ENCODE results near the gene BRPF1.

BRPF1 gene

GRCh38 chr3:9793161-9793781 is 61.7 kb downstream of the BRPF1 start:
- peak overlapping the region; percentile 83 for H3K4me3 ChIP-seq (ENCODE audit: low read depth, low read length)
- TF ChIP-seq CTCF (conservative IDR thresholded peaks at IDR 0.05; ENCODE audit: low read depth, low read length): peak; percentile 15
- DNase-seq (ENCODE audit: low read depth): peak; percentile 64

- no peak for DNase-seq (ENCODE audit: low read depth)
- no peak overlapping the region for H3K4me3 ChIP-seq (ENCODE audit: low read depth, low read length)
- TF ChIP-seq CTCF (conservative IDR thresholded peaks at IDR 0.05; ENCODE audit: low read depth, low read length): no peak
Measured at GRCh38 chr3:9794400-9794799, 62.9 kb downstream of the BRPF1 start.

- H3K4me3 ChIP-seq (ENCODE audit: low read depth, low read length): no peak overlapping the region
- DNase-seq (ENCODE audit: low read depth): no peak
- no peak for TF ChIP-seq CTCF (conservative IDR thresholded peaks at IDR 0.05; ENCODE audit: low read depth, low read length)
Measured at GRCh38 chr3:9795207-9795606, 63.7 kb downstream of the BRPF1 start.

- no peak for TF ChIP-seq CTCF (conservative IDR thresholded peaks at IDR 0.05; ENCODE audit: low read depth, low read length)
- no peak overlapping the region for H3K4me3 ChIP-seq (ENCODE audit: low read depth, low read length)
- peak; percentile 38 for DNase-seq (ENCODE audit: low read depth)
Measured at GRCh38 chr3:9797196-9797945, 65.8 kb downstream of the BRPF1 start.

All from choroid plexus epithelial cell (primary cell).